Measurements from ENCODE around the gene ZCCHC17.

The ZCCHC17 gene

DNA sequence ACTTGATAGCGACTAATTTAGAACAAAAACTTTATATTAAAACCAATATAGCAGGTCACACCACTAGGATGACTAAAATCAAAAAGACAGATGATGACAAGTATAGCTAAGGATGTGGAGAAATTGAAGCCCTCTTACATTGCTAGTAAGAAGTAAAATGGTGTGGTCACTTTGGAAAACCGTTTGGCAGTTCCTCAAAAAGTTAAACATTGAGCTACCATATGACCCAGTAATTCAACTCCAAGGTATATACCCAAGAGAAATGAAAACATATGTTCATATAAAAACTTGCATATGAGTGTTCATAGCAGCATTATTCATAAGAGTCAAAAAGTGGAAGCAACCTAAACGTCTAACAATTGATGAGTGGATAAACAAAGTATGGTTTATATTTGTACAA lies 103.1 kb downstream of the ZCCHC17 start:
- no peak for TF ChIP-seq POLR2A (IDR thresholded peaks at IDR 0.05; ENCODE audit: low read depth, low read length)
- TF ChIP-seq TAF1 (IDR thresholded peaks at IDR 0.05; ENCODE audit: borderline replicate concordance, low read depth, low read length): no peak
- no peak for TF ChIP-seq POLR2AphosphoS5 (IDR thresholded peaks at IDR 0.05; ENCODE audit: low read depth, low read length)
- DNase-seq (ENCODE audit: insufficient read length) (no peak), FAIRE-seq (no peak)

DNA sequence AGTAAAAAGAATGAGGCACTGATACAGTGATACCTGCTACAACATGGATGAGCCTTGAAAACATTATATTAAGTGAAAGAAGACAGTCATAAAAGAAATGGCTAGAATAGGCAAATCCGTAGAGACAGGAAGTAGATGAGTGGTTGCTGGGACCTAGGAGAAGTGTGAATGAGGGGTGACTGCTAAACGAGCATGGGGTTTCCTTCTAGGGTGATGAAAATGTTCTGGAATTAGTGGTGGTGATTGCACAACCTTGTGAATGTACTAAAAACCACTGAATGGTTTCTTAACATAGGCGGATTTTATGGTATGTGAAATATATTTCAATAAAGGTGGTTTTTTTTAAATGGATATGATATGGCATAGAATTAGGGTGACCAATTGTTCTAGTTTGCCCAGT lies 103.6 kb downstream of the ZCCHC17 start:
- no peak for TF ChIP-seq POLR2AphosphoS5 (IDR thresholded peaks at IDR 0.05; ENCODE audit: low read depth, low read length)
- no peak for TF ChIP-seq POLR2A (IDR thresholded peaks at IDR 0.05; ENCODE audit: low read depth, low read length)
- no peak for TF ChIP-seq TAF1 (IDR thresholded peaks at IDR 0.05; ENCODE audit: borderline replicate concordance, low read depth, low read length)
- DNase-seq (ENCODE audit: insufficient read length) (no peak), FAIRE-seq (no peak)

GRCh38 chr1:31401241-31401640 lies 104.4 kb downstream of the ZCCHC17 start:
- TF ChIP-seq TAF1 (IDR thresholded peaks at IDR 0.05; ENCODE audit: borderline replicate concordance, low read depth, low read length): no peak
- no peak for TF ChIP-seq POLR2A (IDR thresholded peaks at IDR 0.05; ENCODE audit: low read depth, low read length)
- TF ChIP-seq POLR2AphosphoS5 (IDR thresholded peaks at IDR 0.05; ENCODE audit: low read depth, low read length): no peak
- FAIRE-seq: no peak

GRCh38 chr1:31405578-31406245 lies 108.9 kb downstream of the ZCCHC17 start:
- FAIRE-seq (no peak), DNase-seq (ENCODE audit: insufficient read length) (no peak)
- TF ChIP-seq POLR2A (IDR thresholded peaks at IDR 0.05; ENCODE audit: low read depth, low read length): no peak
- no peak for TF ChIP-seq TAF1 (IDR thresholded peaks at IDR 0.05; ENCODE audit: borderline replicate concordance, low read depth, low read length)
- no peak for TF ChIP-seq POLR2AphosphoS5 (IDR thresholded peaks at IDR 0.05; ENCODE audit: low read depth, low read length)

More at GRCh38 chr1:31401241-31401640, 104.4 kb downstream of the ZCCHC17 start:
- no peak for DNase-seq (ENCODE audit: insufficient read length)

DNA sequence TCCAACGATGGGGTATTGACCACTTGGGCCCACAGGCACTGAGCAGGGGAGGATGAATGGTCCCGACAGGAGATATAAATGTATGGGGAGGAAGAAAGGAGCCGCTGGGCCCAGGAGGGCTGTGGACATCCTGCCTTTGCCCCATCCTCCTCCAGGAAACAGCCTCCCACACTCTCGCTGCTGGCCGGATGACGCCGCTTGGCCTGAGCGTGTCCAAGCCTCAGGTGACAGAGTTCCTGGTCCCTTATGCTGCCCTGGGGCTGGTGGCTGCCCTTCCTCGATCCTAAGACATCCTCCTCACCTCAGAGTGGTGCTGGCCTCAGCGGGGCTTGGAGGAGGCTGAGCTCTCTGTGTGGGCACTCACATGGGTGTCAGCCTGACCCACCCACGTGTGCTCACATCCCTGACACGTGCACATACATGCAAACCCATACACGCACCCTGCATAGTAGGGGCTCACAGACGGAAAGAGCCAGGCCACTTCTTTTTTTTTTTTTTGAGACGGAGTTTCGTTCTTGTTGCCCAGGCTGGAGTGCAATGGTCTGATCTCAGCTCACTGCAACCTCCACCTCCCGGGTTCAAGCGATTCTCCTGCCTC lies 110.3 kb downstream of the ZCCHC17 start:
- TF ChIP-seq POLR2AphosphoS5 (IDR thresholded peaks at IDR 0.05; ENCODE audit: low read depth, low read length) (no peak), TAF1 (IDR thresholded peaks at IDR 0.05; ENCODE audit: borderline replicate concordance, low read depth, low read length) (no peak), POLR2A (IDR thresholded peaks at IDR 0.05; ENCODE audit: low read depth, low read length) (no peak)
- no peak for FAIRE-seq
- DNase-seq (ENCODE audit: insufficient read length): no peak

DNA sequence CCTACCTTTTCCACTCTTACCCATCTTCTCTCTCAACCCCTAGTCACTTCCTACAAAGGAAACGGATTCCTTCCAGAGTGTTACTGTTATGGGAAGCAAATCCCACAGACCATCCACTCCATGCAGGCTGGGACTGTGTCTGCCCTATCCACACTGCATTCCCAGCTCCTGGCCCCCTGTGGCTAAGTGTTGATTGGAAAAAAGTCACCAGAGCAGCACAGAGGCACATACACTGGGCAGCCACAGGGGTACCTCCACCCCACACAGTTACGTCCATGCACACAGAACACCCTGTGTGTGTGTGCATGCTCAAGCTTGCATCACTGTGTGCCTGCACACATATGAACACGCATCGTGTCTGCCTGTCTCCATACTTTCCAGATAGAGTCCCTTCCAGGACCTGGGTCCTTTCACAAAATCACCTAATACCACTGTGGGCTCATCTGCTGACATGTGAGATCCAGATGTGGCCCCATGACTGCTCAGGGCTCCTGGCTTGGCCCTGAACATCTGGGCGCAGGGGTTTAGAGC lies 112.0 kb downstream of the ZCCHC17 start:
- no peak for FAIRE-seq
- no peak for DNase-seq (ENCODE audit: insufficient read length)
- TF ChIP-seq POLR2AphosphoS5 (IDR thresholded peaks at IDR 0.05; ENCODE audit: low read depth, low read length): no peak
- TF ChIP-seq POLR2A (IDR thresholded peaks at IDR 0.05; ENCODE audit: low read depth, low read length): no peak
- no peak for TF ChIP-seq TAF1 (IDR thresholded peaks at IDR 0.05; ENCODE audit: borderline replicate concordance, low read depth, low read length)

DNA sequence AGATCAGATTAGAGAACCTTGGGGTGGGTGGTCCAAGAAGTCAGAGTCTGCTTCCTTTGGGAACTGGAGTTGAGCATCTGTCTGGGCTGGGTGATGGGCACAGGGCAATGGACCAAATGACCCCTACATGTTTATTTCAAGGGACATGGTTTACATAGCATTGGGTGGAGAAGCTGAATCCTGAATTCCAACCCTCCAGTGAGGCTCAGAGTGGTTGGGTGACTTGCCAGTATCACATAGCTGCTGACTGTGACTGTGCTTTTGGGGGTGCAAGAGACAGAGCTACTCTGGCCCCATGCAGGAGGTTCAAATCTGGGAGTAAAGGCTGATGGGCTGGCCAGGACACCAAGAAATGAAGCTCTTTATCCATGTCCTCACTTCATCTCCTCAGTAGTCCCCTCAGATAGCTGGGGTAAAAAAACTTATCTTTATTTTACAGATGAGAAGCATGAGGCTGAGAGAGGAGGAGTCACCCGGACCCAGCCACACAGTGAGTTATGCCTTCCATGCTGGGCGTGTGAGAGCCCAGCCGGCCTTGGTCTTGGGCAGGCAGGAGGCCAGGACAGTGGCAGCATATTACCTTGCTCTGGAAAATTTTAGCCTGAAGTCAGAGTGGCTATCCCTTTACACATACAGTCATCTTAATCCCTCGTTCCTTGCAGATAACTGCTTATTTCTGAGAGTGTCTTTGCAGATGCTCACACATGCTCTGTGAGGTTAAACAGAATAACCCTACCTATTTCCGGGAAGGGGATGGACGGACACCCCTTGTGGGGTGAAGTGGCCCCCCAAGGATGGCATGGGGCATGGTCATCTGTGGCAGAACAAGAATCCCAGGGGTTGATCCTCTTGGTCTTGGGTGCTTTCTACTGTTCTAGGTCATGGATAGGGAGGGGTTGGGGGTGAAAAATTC lies 113.4 kb downstream of the ZCCHC17 start:
- TF ChIP-seq TAF1 (IDR thresholded peaks at IDR 0.05; ENCODE audit: borderline replicate concordance, low read depth, low read length) (no peak), POLR2A (IDR thresholded peaks at IDR 0.05; ENCODE audit: low read depth, low read length) (no peak)
- DNase-seq (ENCODE audit: insufficient read length) (no peak), FAIRE-seq (no peak)

DNA sequence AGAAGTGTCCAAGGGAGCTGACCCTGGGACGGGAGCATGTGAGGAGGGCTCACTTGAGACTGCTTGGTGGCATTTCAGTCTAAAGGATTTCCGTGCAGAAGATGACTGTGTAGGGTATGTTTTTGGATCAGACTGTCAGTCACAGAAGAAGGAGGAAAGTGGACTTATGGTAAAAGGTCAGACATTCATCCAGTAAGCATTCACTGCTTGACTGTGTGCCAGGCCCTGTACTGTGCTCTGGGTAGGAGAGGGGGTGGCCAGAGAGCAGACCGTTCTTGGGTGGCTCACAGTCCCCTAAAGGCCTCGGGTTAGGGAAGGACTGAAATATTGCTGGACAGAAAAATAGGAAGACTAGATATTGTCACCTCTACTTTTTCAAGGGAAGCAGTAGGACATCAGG lies 114.0 kb downstream of the ZCCHC17 start:
- no peak for TF ChIP-seq POLR2A (IDR thresholded peaks at IDR 0.05; ENCODE audit: low read depth, low read length)
- TF ChIP-seq POLR2AphosphoS5 (IDR thresholded peaks at IDR 0.05; ENCODE audit: low read depth, low read length): no peak
- no peak for TF ChIP-seq TAF1 (IDR thresholded peaks at IDR 0.05; ENCODE audit: borderline replicate concordance, low read depth, low read length)
- no peak for FAIRE-seq
- DNase-seq (ENCODE audit: insufficient read length): no peak

DNA sequence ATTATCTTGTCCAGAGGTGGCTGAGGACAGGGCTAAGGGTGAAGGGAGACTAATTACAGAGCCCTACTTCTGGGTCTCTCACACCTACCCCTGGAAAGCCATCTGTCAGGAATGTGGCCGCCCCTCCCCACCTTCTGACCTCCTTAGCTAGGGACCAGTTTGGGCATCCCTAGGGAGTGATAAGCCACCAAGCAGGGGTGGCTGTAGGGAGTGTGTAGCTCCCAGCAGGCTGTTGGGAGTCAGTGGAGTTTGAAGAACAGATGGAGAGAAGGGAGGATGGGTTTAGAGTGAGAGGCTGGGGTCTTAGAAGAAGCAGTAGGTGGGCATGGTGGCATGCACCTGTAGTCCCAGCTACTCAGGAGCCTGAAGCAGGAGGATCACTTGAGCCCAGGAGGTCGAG lies 115.4 kb downstream of the ZCCHC17 start:
- FAIRE-seq: no peak
- DNase-seq (ENCODE audit: insufficient read length): no peak
- TF ChIP-seq TAF1 (IDR thresholded peaks at IDR 0.05; ENCODE audit: borderline replicate concordance, low read depth, low read length) (no peak), POLR2A (IDR thresholded peaks at IDR 0.05; ENCODE audit: low read depth, low read length) (no peak), POLR2AphosphoS5 (IDR thresholded peaks at IDR 0.05; ENCODE audit: low read depth, low read length) (no peak)

DNA sequence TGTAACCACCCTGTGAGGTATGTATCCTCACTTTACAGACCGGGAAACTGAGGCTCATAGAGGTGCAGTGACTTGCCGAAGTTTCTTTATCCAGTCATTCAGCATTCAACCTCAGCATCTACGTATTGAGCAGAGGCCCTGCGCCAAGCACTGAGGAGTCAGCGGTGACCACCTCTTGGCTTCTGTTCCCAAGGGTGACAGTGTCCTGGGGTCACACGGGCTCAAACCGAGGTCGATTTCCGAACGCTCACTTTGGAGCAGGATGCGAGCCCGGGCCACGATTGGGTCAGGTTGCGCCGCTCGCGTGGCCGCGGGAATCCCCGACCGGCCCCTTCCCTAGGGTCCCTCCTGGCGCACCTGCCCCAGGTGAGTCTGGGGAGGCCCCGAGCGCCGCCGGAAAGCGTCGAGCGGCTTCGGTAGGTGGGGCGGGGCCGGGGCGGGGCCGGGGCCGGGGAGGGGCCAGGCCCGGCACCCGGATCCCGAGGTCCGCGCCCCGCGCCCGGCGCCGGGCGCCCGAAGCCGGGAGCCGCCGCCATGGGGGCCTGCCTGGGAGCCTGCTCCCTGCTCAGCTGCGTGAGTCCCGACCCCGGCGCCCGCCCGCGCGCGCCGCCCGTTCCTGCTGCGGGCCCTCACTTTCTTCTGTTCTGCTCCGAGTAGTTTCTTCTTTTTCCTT lies 116.0 kb downstream of the ZCCHC17 start, which contains the start of gene SERINC2:
Gene SERINC2, plus strand, starts transcription at position 482 of the 673 bp plus-strand sequence. Its CDS starts 53 bp downstream, at position 535.
- no peak for TF ChIP-seq POLR2AphosphoS5 (IDR thresholded peaks at IDR 0.05; ENCODE audit: low read depth, low read length)
- no peak for TF ChIP-seq TAF1 (IDR thresholded peaks at IDR 0.05; ENCODE audit: borderline replicate concordance, low read depth, low read length)
- TF ChIP-seq POLR2A (IDR thresholded peaks at IDR 0.05; ENCODE audit: low read depth, low read length): no peak
- FAIRE-seq (no peak), DNase-seq (ENCODE audit: insufficient read length) (peak; percentile 73)
